HG02840 (cell line): ENCODE results near the gene GLP2R.

Source experiments
- ATAC-seq: cut with Tn5 transposase; IDR thresholded peaks from one replicate; pipeline ENCODE4 v1.9.1; 2021; ENCODE audit warnings: mild to moderate bottlenecking, moderate library complexity, moderate number of reproducible peaks; ENCODE audit not compliant: unreplicated experiment, low FRiP score

Gene GLP2R

DNA sequence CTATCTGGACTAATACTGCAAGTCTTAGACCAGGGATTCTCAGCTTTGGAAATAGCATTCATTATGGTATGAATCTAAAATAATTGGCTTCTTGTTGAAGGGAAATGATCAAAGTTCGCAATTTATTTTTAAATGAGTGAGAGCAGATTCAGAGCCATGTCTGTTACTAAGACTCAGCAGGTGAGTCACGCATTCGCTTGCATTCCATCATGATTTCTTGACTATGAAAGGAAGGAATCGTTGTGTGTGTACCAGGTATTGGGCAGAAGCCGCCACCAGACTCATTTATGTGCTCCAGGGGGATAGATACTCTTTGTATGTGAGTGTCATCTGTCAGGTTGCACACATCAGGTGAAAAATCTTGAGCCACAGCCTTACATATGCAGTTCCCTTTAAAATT, 14.6 kb upstream of the GLP2R start:
- no peak for ATAC-seq

DNA sequence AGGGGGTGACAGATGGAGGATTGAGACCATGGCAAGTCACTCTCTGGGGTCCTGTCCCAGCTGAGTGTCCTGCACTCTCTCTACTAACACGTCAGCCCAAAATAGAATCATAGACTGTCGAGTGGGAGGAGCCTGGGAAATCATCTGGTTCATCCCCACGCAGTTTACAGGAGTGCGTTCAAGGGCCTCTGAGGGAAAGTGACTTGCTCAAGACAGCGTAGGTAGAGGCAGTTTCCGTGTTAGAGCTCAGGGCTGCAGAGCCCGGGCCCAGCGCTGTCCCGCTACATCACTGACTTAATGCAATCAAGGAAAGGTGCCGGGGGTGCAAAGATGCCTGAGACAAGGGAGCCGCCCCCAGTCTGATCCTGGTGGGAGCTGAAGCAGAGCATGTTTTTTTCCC, 14.2 kb upstream of the GLP2R start:
- ATAC-seq, result no peak

DNA sequence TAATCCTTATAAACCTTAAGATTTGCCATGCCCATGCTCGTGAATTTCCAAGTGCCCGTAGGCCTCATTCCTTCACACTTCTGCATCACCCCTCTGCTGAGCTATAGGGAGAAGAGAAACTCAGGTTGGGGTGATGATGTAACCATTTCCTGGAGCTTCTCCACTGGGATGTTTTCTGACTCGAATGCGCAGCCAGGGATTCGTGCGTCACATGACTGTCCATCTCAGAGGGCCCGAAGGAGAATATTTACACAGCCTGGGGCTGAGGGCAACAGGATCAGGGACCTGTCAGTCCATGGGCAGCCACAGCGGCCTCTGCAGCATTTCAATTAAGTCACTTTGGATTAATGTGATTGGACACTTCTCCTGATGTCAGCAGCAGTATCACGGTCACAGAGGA, 12.6 kb upstream of the GLP2R start:
- ATAC-seq, result no peak

DNA sequence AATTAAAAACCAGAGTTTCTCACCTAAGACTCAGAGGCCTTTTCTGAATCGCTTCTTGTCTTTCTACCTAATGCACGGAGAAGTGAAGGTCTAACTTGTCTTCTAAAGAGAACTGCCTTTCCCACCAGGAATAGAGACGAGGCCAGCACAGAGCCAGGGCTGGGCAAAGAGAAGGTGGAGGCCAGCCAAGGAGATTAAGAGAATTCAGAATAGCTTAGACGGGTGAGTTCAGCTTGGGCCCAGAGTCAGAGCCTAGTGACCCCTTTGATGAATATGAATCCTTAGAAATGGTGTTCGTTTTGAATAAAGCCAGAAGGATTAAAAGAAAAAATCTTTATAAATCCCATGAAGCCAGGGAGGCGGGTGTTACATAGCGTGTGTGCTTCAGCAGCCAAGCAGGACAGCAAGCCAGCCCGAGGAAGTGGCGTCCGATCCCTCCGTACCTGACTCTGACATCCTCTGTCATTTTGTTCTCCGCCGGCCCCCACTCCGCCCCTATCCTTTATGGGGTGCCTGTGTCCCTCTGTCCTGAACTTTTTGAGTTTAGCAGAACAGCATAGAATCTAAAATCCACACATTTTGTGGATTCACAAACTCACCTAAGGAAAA, 11.3 kb upstream of the GLP2R start:
- no peak for ATAC-seq

DNA sequence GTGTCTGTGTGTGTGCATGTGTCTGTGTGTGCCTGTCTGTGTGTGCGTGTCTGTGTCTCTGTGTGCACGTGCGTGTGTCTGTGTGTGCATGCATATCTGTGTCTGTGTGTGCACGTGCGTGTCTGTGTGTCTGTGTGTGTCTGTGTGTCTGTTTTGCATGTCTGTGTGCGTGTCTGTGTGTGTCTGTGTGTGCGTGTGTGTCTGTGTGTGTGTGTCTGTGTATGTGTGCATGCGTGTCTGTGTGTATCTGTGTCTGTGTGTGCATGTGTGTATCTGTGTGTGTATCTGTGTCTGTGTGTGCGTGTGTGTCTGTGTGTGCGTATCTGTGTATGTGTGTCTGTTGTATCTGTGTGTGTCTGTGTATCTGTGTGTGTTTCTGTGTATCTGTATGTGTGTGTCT, 9.3 kb upstream of the GLP2R start:
- ATAC-seq, result no peak

DNA sequence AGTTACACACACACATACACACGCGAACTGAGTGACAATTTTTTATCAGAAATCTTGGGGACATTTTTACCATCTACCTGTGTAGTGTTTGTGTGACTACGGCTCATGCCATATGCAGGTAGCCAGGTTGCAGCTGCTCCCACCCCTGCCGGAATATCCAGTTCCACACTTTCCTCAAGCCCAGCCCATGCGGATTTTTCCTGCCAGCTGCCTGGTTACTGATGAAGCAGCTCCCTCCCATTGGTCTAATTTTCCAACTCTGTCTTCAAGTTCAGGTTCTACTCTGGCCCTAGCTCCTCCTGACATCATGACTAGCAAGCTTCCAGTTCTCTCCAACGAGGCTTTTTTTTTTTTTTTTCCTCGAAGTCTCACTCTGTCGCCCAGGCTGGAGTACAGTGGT, 8.6 kb upstream of the GLP2R start:
- ATAC-seq, result no peak

DNA sequence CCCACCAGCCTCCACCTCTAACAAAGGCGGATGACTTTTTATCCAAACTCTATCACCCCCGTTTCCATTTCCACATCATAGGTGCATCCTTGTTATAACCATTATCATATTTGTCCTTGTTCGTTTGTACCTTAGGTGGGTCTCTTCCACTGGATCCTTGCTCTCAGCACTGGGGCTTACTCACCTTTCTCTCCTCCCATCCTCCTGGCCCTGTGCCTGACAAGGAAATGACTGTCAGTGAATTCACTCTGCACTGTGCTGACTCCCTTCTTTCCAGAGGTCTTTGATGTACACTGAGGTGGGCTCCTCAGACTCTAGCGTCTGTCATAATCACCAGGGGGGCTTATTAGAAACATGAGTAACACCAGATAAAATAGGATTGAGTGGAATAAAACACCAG, 7.0 kb upstream of the GLP2R start:
- ATAC-seq, result no peak

DNA sequence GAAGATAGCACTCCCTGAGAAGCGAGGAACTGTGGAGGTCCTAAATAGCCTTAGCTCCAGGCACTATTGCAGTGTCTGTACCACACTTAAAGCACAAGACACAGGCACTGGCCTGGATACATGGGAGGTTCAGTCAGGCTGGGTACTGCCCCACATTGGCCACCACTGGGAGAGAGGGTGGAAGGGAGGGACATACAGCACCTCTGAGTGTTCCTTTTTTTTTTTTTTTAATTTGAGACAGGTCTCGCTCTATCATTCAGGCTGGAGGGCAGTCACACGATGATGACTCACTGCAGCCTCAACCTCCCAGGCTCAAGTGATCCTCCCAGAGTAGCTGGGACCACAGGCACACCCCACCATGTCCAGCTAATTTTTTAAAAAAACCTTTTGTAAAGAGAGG, 5.3 kb upstream of the GLP2R start:
- no peak for ATAC-seq

DNA sequence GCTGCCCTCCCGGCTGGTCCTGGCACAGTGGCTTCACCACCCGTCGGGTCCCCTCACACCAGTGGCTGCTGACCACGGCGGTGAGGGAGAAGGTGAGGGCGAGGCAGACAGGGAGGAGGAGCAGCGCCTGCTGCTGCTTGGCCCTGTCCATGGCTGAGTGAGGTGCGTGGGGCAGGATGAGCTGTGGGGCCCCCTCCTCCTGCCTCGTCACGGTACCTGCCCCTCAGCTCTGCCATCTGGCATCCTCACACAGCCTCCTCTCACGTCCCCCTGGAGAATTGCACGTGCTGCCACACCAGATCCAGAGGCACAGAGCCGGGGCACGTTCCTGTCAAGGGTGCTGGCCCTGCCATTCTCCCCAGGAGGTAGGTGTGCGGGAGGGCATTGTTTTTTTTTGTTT, 3.8 kb upstream of the GLP2R start, which contains the start of gene GSG1L2:
TSS of gene GSG1L2 (minus strand) at position 159 of the 400 bp plus-strand sequence. CDS start at position 151, 8 bp downstream.
- no peak for ATAC-seq

DNA sequence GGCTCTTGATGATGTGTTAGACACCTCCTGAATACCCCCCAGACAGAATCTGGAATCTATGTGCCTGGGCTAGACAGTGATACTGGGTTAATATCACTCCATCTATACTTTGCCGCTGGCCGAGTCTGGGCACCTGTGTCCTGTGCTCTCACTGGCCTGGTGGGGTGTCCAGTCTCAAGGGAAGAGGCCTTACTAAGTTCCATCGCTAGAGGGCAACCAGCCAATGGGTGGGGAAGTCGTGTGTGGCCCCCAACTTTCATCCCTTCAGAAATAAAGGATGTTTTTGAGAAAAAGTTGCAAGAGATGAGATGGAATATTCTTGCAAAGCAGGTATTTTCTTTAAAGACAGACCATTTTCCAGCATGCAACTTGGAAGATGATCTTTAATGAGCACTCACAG, 1.6 kb upstream of the GLP2R start:
- no peak for ATAC-seq

DNA sequence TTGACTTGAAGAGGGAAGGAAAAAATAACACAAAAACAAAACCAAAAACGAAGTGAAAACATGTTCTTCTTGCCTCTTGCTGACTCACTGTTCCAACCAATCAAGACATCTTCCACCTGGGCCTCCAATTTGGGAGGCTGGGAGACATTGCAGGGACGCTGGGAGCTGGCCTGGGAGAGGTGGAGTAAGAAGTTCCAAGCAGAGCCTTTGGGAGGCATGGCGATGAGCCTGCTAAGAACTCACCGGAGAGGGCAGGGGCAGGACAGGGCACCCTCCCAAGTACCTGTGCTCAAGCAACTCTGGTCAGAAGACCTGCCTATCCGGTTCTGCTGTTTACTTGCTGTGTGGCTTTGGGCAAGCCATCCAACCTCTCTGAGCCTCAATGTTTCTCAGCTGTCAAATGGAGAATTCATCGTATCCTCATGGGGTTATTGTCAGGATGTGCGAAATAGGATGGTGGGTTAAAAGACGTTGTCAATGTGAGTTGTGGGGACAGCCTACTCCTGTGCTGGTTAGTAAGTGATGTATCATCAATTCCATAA, 856 bp upstream of the GLP2R start:
- ATAC-seq, result no peak

DNA sequence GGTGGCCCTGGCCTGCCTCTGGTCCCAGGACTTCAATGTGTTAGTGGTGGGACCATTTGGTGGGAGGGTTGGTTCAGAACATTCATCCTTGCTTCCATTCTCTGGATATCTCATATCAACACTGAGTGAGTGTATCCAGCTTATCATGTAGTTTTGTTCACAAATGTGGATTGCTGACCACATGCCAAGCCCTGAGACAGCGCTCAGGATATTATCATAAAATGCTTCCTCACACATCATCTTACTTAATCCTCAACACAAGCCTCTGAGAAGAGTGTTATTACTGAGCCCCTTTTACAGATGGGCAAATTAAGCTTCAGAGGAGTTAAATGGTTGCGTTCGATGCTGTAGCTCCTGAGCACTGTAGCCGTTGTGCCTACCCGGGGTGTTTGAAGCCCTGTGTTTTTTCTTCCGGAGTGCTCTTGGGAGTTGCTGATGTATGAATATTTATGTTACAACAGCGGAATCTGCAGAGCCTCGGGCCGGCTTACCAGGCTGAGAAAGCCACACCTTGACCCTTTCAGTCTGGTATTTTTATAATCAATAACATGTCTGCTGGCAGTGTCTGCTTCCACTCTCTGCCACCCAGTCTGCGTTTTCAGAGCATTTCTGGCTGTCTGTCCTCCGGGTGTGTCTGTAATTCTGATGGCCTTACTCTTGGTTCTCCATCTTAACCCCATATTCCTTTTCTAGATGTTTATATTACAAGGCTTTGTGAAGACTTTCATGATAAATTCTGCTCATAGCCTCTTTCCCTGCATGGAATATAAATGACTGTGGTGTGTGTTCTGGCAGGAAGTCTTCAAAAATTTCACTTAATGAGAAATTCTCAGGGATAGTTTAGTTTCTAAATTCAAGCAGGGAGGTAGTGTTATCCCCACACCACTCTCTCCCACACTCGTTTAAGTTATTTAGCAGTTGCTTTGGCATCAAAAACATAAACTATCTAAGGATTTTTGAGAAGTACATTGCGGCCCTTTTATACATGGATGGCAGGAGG, 2.9 kb downstream of the GLP2R start:
- no peak for ATAC-seq

DNA sequence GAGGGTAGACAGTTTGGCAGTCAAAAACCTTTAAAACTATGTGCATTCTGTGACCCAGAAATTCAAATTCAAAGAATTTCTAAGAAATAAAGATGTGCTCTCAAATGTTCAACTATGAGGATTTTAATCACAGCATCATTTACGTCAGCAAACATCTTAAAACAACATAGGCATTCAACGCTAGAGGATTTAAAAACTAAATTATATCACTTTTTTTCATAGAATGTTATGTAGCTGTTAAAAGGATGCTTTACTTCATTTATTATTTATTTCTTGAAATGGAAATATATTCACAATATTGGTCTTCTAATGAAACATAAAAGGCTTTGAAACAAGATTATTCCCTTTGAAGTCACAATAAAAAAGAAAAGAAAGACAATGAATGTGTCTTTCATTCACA, 3.6 kb downstream of the GLP2R start:
- ATAC-seq, result no peak

DNA sequence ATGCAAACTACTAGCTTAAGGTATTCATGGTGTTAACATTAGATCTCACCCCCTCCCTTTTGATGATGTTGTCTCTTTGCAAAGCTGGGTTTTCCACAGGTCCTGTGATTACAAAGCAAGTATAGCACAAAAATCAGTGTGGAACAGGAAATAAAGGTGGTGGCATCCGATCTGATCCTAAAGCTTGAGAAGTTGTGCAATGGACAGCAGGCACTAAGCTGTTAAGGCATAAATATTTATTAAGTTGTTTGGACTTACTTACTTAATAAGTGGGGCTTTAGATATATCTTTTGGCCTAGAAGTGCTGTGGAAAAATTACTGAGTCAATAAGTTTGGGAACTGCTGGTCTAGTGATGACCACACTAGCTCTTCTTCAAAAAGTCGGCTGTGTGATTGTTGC, 5.0 kb downstream of the GLP2R start:
- no peak for ATAC-seq

DNA sequence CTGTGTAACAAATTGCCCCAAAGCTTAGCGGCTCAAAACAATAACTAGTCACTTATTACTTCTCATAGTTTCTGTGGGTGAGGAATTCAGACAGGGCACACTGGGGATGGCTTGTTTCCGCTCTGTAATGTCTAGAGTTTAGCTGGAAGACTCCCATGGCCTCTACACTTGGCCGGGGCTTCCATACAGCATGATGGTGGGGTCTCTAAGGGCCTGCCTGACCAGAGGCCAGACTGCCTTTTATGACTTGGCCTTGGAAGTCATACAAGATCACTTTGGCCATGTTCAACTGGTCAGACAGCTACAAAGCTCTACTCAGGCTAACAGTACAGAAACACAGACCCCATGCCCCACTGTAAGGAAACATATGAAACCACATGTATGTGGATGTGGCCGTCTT, 8.2 kb downstream of the GLP2R start:
- no peak for ATAC-seq

DNA sequence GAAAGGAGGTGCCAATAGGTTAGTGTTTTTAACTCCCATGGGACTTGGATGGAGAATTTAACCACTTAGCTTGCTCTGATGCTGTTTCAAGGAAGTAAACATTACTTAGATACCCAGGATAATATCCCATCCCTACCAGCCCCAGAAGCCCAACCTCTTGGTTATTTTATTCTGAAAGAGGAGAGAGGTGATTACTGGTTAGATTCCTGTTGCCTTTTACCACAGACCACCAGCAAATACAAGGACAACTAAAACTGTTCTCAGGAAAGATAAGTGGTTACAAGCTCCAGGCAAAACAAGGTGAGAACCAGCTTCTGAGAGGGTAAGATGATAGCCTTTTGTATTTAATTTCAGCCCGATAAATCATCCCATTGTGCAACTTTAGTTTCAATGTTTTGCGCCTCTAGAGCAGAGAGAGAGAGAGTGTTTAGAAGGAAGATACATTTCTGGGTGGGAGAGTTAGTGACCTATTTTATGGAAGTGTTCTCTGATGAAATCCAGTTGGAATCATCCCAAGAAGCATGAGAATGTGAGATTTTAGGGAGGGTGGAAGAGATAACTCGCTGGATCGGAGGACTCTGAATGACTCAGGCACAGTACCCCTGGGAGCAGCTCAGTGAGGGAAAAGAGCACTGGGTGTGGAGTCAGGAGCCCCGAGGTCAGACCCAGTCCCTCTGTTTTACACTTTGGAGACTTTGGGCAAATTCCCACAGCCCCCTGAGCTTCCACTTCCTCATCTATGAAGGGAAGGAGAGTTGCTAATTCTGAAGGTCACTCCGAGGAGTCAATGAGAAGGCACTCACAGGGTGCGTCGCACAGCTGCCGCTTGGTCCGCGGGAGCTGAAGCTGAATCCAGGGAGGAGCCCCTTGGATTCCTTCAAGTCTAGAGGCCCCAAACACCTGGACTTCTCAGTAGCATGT, 12.1 kb downstream of the GLP2R start:
- ATAC-seq, result no peak

DNA sequence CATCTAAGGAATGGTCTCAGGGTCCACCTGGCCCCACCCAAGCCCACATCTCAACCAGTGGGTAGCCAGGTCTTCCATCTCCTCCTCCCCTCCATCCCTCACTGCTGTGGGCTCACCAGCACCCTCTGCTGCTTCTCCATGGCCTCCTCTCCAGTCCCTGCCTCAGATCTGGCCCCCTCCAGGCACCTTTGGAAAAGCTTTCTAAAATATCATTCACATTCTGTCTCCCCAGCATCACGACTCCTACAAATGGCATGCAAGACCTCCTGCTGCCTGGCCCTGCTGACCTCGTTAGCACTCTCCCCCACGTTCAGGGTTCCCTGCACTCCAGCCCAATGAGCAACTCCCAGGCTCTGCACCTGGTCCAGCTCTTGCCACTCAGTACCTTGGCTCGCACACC, 13.7 kb downstream of the GLP2R start:
- ATAC-seq, result no peak

DNA sequence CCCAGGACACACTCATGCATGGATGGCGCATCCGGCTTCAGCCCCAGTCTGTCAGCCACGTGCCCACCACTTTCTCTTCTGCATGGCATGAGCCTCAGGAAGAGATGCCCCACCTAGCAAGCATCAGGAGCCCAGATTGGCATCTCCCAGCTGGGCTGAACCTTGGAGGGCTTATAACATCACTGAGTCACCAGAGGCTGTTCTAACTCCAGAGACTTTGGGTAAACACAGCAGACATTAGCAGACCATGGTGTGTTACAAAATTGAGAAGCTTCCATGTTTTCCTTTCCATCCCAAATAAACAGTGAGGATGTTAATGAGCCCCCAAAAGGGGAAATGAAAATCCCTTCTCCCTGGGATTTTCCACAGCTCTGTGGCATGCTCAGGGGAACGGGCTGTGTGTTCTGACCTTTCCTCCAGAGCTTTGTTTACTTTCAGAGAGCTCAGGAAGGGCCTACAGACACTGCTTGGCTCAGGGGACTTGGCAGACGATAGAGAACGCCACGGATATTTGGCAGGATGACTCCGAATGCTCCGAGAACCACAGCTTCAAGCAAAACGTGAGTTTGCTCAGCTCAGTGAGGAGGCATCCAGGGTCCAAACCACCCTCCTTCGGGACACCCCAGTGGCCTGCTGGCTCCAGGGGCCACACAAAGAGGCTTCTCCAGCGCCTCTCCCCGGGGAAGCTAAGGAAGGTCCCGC, 16.5 kb downstream of the GLP2R start:
- no peak for ATAC-seq

DNA sequence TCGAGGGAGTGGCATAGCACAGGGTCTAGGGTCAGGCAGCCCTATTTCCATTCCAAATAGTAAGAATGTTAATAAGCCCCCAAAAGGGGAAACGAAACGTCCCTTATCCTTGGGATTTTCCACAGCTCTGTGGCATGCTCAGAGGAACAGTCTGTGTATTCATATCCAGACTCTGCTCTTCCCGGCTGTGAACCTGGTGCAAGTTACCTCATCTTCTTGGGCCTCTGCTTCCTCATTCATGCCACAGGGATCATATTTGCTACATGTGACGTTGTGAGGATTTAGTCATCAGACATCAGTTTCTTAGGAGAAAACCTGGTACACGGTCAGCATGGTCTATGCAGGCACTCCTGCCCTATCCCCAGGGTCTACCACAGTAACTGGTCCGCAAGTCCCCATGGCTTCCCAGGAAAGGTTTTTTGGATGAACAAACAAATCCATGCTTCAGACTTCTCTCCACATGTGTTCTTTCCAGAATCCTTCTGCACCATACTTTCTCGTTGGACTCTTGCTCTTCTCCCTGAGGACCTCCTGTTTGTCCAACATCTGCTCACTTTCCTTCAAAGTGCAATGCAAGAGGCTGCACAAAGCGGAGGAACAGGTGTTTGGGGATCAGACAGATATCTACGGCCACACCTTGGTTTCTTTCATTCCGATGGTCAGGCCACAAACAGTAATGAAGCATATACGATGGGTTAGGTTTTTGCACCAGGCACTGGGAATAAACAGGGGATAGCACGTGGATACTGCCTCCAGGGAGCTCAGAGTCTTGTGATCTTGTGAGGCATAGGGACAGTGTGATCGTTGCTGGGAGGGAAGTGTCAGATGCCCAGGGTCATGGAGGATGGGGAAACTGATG, 17.7 kb downstream of the GLP2R start:
- no peak for ATAC-seq
